GM12873 (cell line): ENCODE results near the gene SLC37A1.

Experiments
- CTCF ChIP-seq: IDR thresholded peaks from 2 replicates; pipeline ENCODE4 v1.5.1; 2012; ENCODE audit warnings: low read depth, mild to moderate bottlenecking, moderate library complexity, low read length, control low read depth; ENCODE audit not compliant: insufficient read depth; ENCODE audit errors: missing control alignments

The SLC37A1 gene

GRCh38 chr21:42492201-42492600 is 21.5 kb upstream of the SLC37A1 start:
- TF ChIP-seq CTCF, result no peak

GRCh38 chr21:42493109-42494060 is 20.3 kb upstream of the SLC37A1 start:
- no peak for TF ChIP-seq CTCF

GRCh38 chr21:42495027-42495426 is 18.6 kb upstream of the SLC37A1 start:
- TF ChIP-seq CTCF, result no peak

- no peak for TF ChIP-seq CTCF
Measured at GRCh38 chr21:42495765-42496119, 17.9 kb upstream of the SLC37A1 start.

- TF ChIP-seq CTCF, result no peak
Measured at GRCh38 chr21:42496120-42496838, 17.4 kb upstream of the SLC37A1 start, which contains the start of gene RSPH1. RSPH1 (minus strand) TSS chr21:42496224; CDS start chr21:42496186, 38 bp downstream.

- no peak for TF ChIP-seq CTCF
Measured at GRCh38 chr21:42496839-42497202, 16.8 kb upstream of the SLC37A1 start.

- TF ChIP-seq CTCF, result no peak
Measured at GRCh38 chr21:42498012-42498411, 15.6 kb upstream of the SLC37A1 start.
